SK-N-SH treated with all-trans-retinoic acid at 6 μM for 48 hours (cell line): ENCODE results near the gene HMGXB4.

ENCODE experiments used
- ATAC-seq: fragments of 200-7000 bp; cut with Tn5 transposase; 3 replicates; pipeline ENCODE4 v1.9.1; 2020; ENCODE audit warnings: mild to moderate bottlenecking, moderate library complexity
- ARNTL ChIP-seq: fragments of 450-650 bp; formaldehyde crosslinking; IDR thresholded peaks from 2 replicates; pipeline ENCODE4 v1.5.0; 2020; ENCODE audit warnings: low read depth, mild to moderate bottlenecking, moderate library complexity, borderline replicate concordance
- BACH2 ChIP-seq: fragments of 250-450 bp; sonication (Bioruptor Pico); IDR thresholded peaks from 2 replicates; pipeline ENCODE4 v1.9.0; 2021; ENCODE audit warnings: mild to moderate bottlenecking, borderline replicate concordance
- CREB5 ChIP-seq: fragments of 250-450 bp; sonication (Bioruptor Pico); IDR thresholded peaks from 2 replicates; pipeline ENCODE4 v1.5.1; 2020; ENCODE audit warnings: low read depth, mild to moderate bottlenecking, moderate library complexity
- CSDC2 ChIP-seq: fragments of 250-450 bp; sonication (Bioruptor Pico); IDR thresholded peaks from 2 replicates; pipeline ENCODE4 v1.5.0; 2020; ENCODE audit warnings: mild to moderate bottlenecking, moderate library complexity
- CSRNP3 ChIP-seq: fragments of 250-450 bp; sonication (Bioruptor Pico); IDR thresholded peaks from 2 replicates; pipeline ENCODE4 v1.5.1; 2021; ENCODE audit warnings: mild to moderate bottlenecking, moderate library complexity
- ESRRG ChIP-seq: fragments of 250-450 bp; sonication (Bioruptor Pico); IDR thresholded peaks from 2 replicates; pipeline ENCODE4 v1.6.1; 2021; ENCODE audit warnings: mild to moderate bottlenecking
- GLIS3 ChIP-seq: fragments of 250-450 bp; sonication (Bioruptor Pico); IDR thresholded peaks from 2 replicates; pipeline ENCODE4 v1.5.0; 2020; ENCODE audit warnings: mild to moderate bottlenecking, moderate library complexity
- ISL1 ChIP-seq: fragments of 250-450 bp; sonication (Bioruptor Pico); IDR thresholded peaks from 2 replicates; pipeline ENCODE4 v2.1.2; 2022; ENCODE audit warnings: mild to moderate bottlenecking, moderate library complexity
- OSR1 ChIP-seq: fragments of 250-450 bp; sonication (Bioruptor Pico); IDR thresholded peaks from 2 replicates; pipeline ENCODE4 v1.8.0; 2022; ENCODE audit warnings: moderate library complexity, mild to moderate bottlenecking, inconsistent platforms
- PATZ1 ChIP-seq: fragments of 250-450 bp; sonication (Bioruptor Pico); IDR thresholded peaks from 2 replicates; pipeline ENCODE4 v1.8.0; 2020; ENCODE audit warnings: mild to moderate bottlenecking, moderate library complexity, borderline replicate concordance
- POU6F1 ChIP-seq: fragments of 250-450 bp; sonication (Bioruptor Pico); IDR thresholded peaks from 2 replicates; pipeline ENCODE4 v1.8.0; 2021; ENCODE audit warnings: low read depth, mild to moderate bottlenecking, moderate library complexity, borderline replicate concordance
- PPARA ChIP-seq: fragments of 250-450 bp; sonication (Bioruptor Pico); IDR thresholded peaks from 2 replicates; pipeline ENCODE4 v1.5.0; 2020; ENCODE audit warnings: mild to moderate bottlenecking, borderline replicate concordance
- RARB ChIP-seq: fragments of 250-450 bp; sonication (Bioruptor Pico); IDR thresholded peaks from 2 replicates; pipeline ENCODE4 v1.8.0; 2021; ENCODE audit warnings: mild to moderate bottlenecking, moderate library complexity
- SNAI2 ChIP-seq: fragments of 250-450 bp; sonication (Bioruptor Pico); IDR thresholded peaks from 2 replicates; pipeline ENCODE4 v1.5.0; 2020; ENCODE audit warnings: mild to moderate bottlenecking, moderate library complexity
- TCF4 ChIP-seq: fragments of 250-450 bp; sonication (Bioruptor Pico); IDR thresholded peaks from 2 replicates; pipeline ENCODE4 v1.8.0; 2021; ENCODE audit warnings: mild to moderate bottlenecking, moderate library complexity, borderline replicate concordance
- TSHZ2 ChIP-seq: fragments of 250-450 bp; sonication (Bioruptor Pico); IDR thresholded peaks from 2 replicates; pipeline ENCODE4 v1.5.0; 2020; ENCODE audit warnings: mild to moderate bottlenecking, moderate library complexity
- ZC3H10 ChIP-seq: fragments of 250-450 bp; sonication (Bioruptor Pico); IDR thresholded peaks from 2 replicates; pipeline ENCODE4 v1.5.1; 2021; ENCODE audit warnings: mild to moderate bottlenecking, moderate library complexity
- ZFP3 ChIP-seq: fragments of 250-450 bp; sonication (Bioruptor Pico); IDR thresholded peaks from 2 replicates; pipeline ENCODE4 v1.5.0; 2020; ENCODE audit warnings: mild to moderate bottlenecking, moderate library complexity
- ZNF70 ChIP-seq: fragments of 450-650 bp; formaldehyde crosslinking; IDR thresholded peaks from 2 replicates; pipeline ENCODE4 v1.5.0; 2020; ENCODE audit warnings: mild to moderate bottlenecking, moderate library complexity

The HMGXB4 gene

GRCh38 chr22:35274154-35274871, 17.0 kb downstream of the HMGXB4 start:
- ATAC-seq: no peak
- no peak for TF ChIP-seq ISL1 (CRISPR knock-in tag)
- no peak for TF ChIP-seq OSR1 (CRISPR knock-in tag)
- TF ChIP-seq SNAI2 (CRISPR knock-in tag): no peak
- TF ChIP-seq POU6F1 (CRISPR knock-in tag): no peak
- TF ChIP-seq PATZ1 (CRISPR knock-in tag): no peak
- no peak for TF ChIP-seq ZFP3 (CRISPR knock-in tag)
- no peak for TF ChIP-seq GLIS3 (CRISPR knock-in tag)
- no peak for TF ChIP-seq TCF4 (CRISPR knock-in tag)
- TF ChIP-seq PPARA (CRISPR knock-in tag): no peak
- no peak for TF ChIP-seq RARB (CRISPR knock-in tag)
- no peak for TF ChIP-seq BACH2
- TF ChIP-seq CSRNP3 (CRISPR knock-in tag): no peak
- TF ChIP-seq CREB5 (CRISPR knock-in tag): no peak
- TF ChIP-seq ZC3H10: no peak
- TF ChIP-seq ZNF70 (CRISPR knock-in tag): no peak
- TF ChIP-seq ARNTL (CRISPR knock-in tag): no peak

- TF ChIP-seq ZNF70 (CRISPR knock-in tag) (no peak), ESRRG (CRISPR knock-in tag) (no peak), ZFP3 (CRISPR knock-in tag) (no peak)
- ATAC-seq: no peak; the same call in 2 of the 3 replicates
These were observed 18.3 kb downstream of the HMGXB4 start for GRCh38 chr22:35275580-35275979.

GRCh38 chr22:35276019-35276418, 18.7 kb downstream of the HMGXB4 start:
- ATAC-seq: no peak
- TF ChIP-seq ZNF70 (CRISPR knock-in tag) (no peak), CSRNP3 (CRISPR knock-in tag) (no peak), RARB (CRISPR knock-in tag) (no peak), CSDC2 (CRISPR knock-in tag) (no peak), TSHZ2 (CRISPR knock-in tag) (no peak), ZFP3 (CRISPR knock-in tag) (no peak)
- TF ChIP-seq, all 23 proteins: peak for 0
